Stimulated activated effector memory CD8-positive, alpha-beta T cell treated with anti-CD3 and anti-CD28 coated beads, Interleukin-12 subunit alpha, Interleukin-12 subunit beta, amount 100 ng/mL, for 72 hours (primary cell): ENCODE data around the gene TNXB.
"Not testable (repeated sequence)": the region's sequence is repeated elsewhere in the genome, so short reads cannot be mapped to it uniquely, and the experiment has no call there.

Experiments
- ATAC-seq: fragments of 150-1000 bp; cut with Tn5 transposase; 2 replicates; pipeline ENCODE4 v1.10.0; 2021
- DNase-seq, 2 donors: peaks; one replicate each; pipeline ENCODE4 v3.0.0; 2021 to 2022; ENCODE audit warnings: low spot score in 2 of 2
- H3K27ac Mint-ChIP-seq: one replicate; pipeline ENCODE4 v1.8.0; 2022; ENCODE audit warnings: mild to moderate bottlenecking, mixed read lengths
- H3K36me3 Mint-ChIP-seq: one replicate; pipeline ENCODE4 v1.8.0; 2022; ENCODE audit warnings: mild to moderate bottlenecking, mixed read lengths
- H3K4me1 Mint-ChIP-seq: one replicate; pipeline ENCODE4 v1.8.0; 2022; ENCODE audit warnings: mixed read lengths
- H3K4me3 Mint-ChIP-seq: one replicate; pipeline ENCODE4 v1.8.0; 2022; ENCODE audit warnings: mild to moderate bottlenecking, mixed read lengths
- H3K9me3 Mint-ChIP-seq: one replicate; pipeline ENCODE4 v1.8.0; 2022; ENCODE audit warnings: mixed read lengths

TNXB gene

GRCh38 chr6:32147401-32148132 lies 38.4 kb upstream of the TNXB start:
- DNase-seq (no peak), ATAC-seq (no peak)
- no peaks in the 10 kb centered on the region for H3K9me3 Mint-ChIP-seq
- peak overlapping the region; percentile 75 for H3K4me3 Mint-ChIP-seq
- peaks cover 49% of the 10 kb centered on the region for H3K4me1 Mint-ChIP-seq
- no peak overlapping the region for H3K27ac Mint-ChIP-seq
- H3K36me3 Mint-ChIP-seq, result peaks cover 11% of the 10 kb centered on the region

GRCh38 chr6:32146687-32147086 lies 37.5 kb upstream of the TNXB start:
- Mint-ChIP-seq H3K4me1 (peaks cover 43% of the 10 kb centered on the region), H3K27ac (no peak overlapping the region), H3K36me3 (peaks cover 11% of the 10 kb centered on the region), H3K4me3 (no peak overlapping the region), H3K9me3 (no peaks in the 10 kb centered on the region)
- no peak for DNase-seq
- no peak for ATAC-seq

DNA sequence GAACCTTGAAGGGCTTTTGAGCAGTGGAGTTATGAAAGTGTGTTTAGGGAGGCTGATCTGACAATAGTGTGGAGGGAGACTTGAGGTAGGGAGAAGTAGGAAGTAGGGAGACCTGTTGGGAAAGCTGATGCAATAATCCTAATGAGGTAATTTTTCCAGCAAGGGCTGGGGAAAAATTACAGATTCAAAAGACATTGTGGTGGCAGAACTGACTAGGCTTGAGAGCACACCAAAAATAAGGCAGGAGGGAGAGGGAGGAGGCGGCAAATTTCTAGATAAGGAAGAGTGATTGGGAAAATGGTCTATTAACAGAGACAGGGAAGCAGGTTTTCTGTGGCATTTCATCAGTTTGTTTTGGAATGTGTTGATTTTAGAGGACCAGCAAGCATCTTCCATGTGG lies 37.1 kb upstream of the TNXB start:
- Mint-ChIP-seq H3K36me3 (peaks cover 11% of the 10 kb centered on the region), H3K9me3 (no peaks in the 10 kb centered on the region), H3K4me1 (peaks cover 39% of the 10 kb centered on the region), H3K4me3 (no peak overlapping the region), H3K27ac (no peak overlapping the region)
- DNase-seq, result no peak
- no peak for ATAC-seq

GRCh38 chr6:32144238-32144637 lies 35.1 kb upstream of the TNXB start:
- not testable (repeated sequence) for H3K4me3 Mint-ChIP-seq, H3K9me3 Mint-ChIP-seq, ATAC-seq, H3K27ac Mint-ChIP-seq, DNase-seq
- H3K4me1 Mint-ChIP-seq, result peaks cover 26% of the 10 kb centered on the region
- H3K36me3 Mint-ChIP-seq, result peaks cover 11% of the 10 kb centered on the region

- Mint-ChIP-seq H3K4me1 (no peaks in the 10 kb centered on the region), H3K27ac (no peak overlapping the region)
Measured at GRCh38 chr6:32140420-32141046, 31.4 kb upstream of the TNXB start.

GRCh38 chr6:32139590-32139989 lies 30.5 kb upstream of the TNXB start:
- Mint-ChIP-seq H3K9me3 (no peaks in the 10 kb centered on the region), H3K4me3 (no peak overlapping the region), H3K27ac (no peak overlapping the region), H3K4me1 (no peaks in the 10 kb centered on the region), H3K36me3 (no peaks in the 10 kb centered on the region)
- ATAC-seq (no peak), DNase-seq (no peak)

More at GRCh38 chr6:32140420-32141046, 31.4 kb upstream of the TNXB start:
- DNase-seq (no peak), ATAC-seq (no peak)
- H3K4me3 Mint-ChIP-seq, result no peak overlapping the region
- H3K36me3 Mint-ChIP-seq, result no peaks in the 10 kb centered on the region
- H3K9me3 Mint-ChIP-seq, result no peaks in the 10 kb centered on the region

DNA sequence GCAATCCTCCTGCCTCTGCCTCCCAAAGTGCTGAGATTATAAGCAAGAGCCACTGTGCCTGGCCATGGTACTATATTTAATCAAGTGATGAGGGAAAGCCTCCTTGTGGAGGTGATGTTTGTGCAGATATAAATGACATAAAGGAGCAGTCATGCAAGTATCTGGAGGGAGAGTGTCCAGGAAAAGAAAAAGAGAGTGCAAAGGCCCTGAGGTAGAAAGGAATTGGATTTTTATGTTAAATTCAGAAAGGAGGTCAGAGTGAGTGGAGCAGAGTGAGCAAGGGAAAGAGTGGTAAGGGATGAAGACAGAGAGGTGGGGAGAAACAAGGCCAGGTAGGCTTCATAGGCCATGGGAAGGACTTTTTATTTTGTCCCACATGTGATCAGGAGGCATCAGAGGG lies 28.3 kb upstream of the TNXB start:
- no peaks in the 10 kb centered on the region for H3K4me1 Mint-ChIP-seq
- no peaks in the 10 kb centered on the region for H3K36me3 Mint-ChIP-seq
- no peak for DNase-seq
- H3K9me3 Mint-ChIP-seq, result no peaks in the 10 kb centered on the region
- no peak overlapping the region for H3K4me3 Mint-ChIP-seq
- no peak overlapping the region for H3K27ac Mint-ChIP-seq
- ATAC-seq, result no peak

- DNase-seq, result no peak
- ATAC-seq, result no peak
- peaks cover 6% of the 10 kb centered on the region for H3K36me3 Mint-ChIP-seq
- H3K4me3 Mint-ChIP-seq, result no peak overlapping the region
- peaks cover 19% of the 10 kb centered on the region for H3K4me1 Mint-ChIP-seq
- H3K9me3 Mint-ChIP-seq, result no peaks in the 10 kb centered on the region
- H3K27ac Mint-ChIP-seq, result no peak overlapping the region
Measured at GRCh38 chr6:32133786-32134185, 24.6 kb upstream of the TNXB start.

GRCh38 chr6:32132110-32132509 lies 23.0 kb upstream of the TNXB start:
- H3K36me3 Mint-ChIP-seq, result peaks cover 20% of the 10 kb centered on the region
- no peak for DNase-seq
- peak overlapping the region; percentile 2 for H3K4me3 Mint-ChIP-seq
- peaks cover 34% of the 10 kb centered on the region for H3K4me1 Mint-ChIP-seq
- ATAC-seq, result no peak
- H3K27ac Mint-ChIP-seq, result no peak overlapping the region
- H3K9me3 Mint-ChIP-seq, result no peaks in the 10 kb centered on the region

- peak overlapping the region; percentile 2 for H3K4me3 Mint-ChIP-seq
- no peak for ATAC-seq
Measured at GRCh38 chr6:32131439-32131948, 22.4 kb upstream of the TNXB start.

GRCh38 chr6:32129297-32130088 lies 20.4 kb upstream of the TNXB start:
- Mint-ChIP-seq H3K9me3 (no peaks in the 10 kb centered on the region), H3K4me3 (peak overlapping the region; percentile 100), H3K4me1 (peaks cover 50% of the 10 kb centered on the region), H3K27ac (peak overlapping the region; percentile 91), H3K36me3 (peaks cover 46% of the 10 kb centered on the region)
- ATAC-seq (no peak), DNase-seq (no peak)

More at GRCh38 chr6:32131439-32131948, 22.4 kb upstream of the TNXB start:
- H3K36me3 Mint-ChIP-seq, result peaks cover 26% of the 10 kb centered on the region
- H3K4me1 Mint-ChIP-seq, result peaks cover 40% of the 10 kb centered on the region
- no peaks in the 10 kb centered on the region for H3K9me3 Mint-ChIP-seq
- no peak overlapping the region for H3K27ac Mint-ChIP-seq
- DNase-seq, result no peak

- no peak for ATAC-seq
- DNase-seq, result no peak
- Mint-ChIP-seq H3K27ac (peak overlapping the region; percentile 99), H3K36me3 (peaks cover 53% of the 10 kb centered on the region), H3K4me1 (peaks cover 57% of the 10 kb centered on the region), H3K9me3 (no peaks in the 10 kb centered on the region), H3K4me3 (peak overlapping the region; percentile 100)
Measured at GRCh38 chr6:32128751-32129296, 19.7 kb upstream of the TNXB start.

- peak; percentile 93 for ATAC-seq
- peaks cover 57% of the 10 kb centered on the region for H3K4me1 Mint-ChIP-seq
- H3K27ac Mint-ChIP-seq, result peak within 1 kb of the TSS; percentile 99
Measured at GRCh38 chr6:32127717-32128592, 18.8 kb upstream of the TNXB start, which contains the start of gene ATF6B. TSS of gene ATF6B (minus strand) at chr6:32128246. CDS start at chr6:32128207, 39 bp downstream.

GRCh38 chr6:32127409-32127716 lies 18.2 kb upstream of the TNXB start:
- Mint-ChIP-seq H3K36me3 (peaks cover 67% of the 10 kb centered on the region), H3K4me1 (peaks cover 57% of the 10 kb centered on the region), H3K4me3 (peak overlapping the region; percentile 100), H3K27ac (peak overlapping the region; percentile 99), H3K9me3 (no peaks in the 10 kb centered on the region)
- DNase-seq, result no peak
- ATAC-seq, result no peak

More at GRCh38 chr6:32127717-32128592, 18.8 kb upstream of the TNXB start, which contains the start of gene ATF6B:
- Mint-ChIP-seq H3K4me3 (peak within 1 kb of the TSS; percentile 100), H3K9me3 (no peaks in the 10 kb centered on the region), H3K36me3 (peaks cover 61% of the 10 kb centered on the region)
- peak; percentile 77 to 96 for DNase-seq
